Fibroblast of mammary gland (primary cell): ENCODE measurements around the gene CYP1A1.
"Not testable (repeated sequence)": the region's sequence is repeated elsewhere in the genome, so short reads cannot be mapped to it uniquely, and the experiment has no call there.

ENCODE experiments used
- DNase-seq: peaks from one replicate; pipeline ENCODE4 v3.0.0-alpha.2; 2010; ENCODE audit warnings: low read depth
- H3K4me3 ChIP-seq: 2 replicates; pipeline ENCODE4 v1.5.1; 2011; ENCODE audit warnings: low read depth, mild to moderate bottlenecking, low read length, moderate library complexity; ENCODE audit not compliant: control insufficient read depth
- CTCF ChIP-seq: conservative IDR thresholded peaks from 2 replicates; pipeline ENCODE4 v1.5.1; 2011; ENCODE audit warnings: low read depth, low read length, inconsistent platforms; ENCODE audit not compliant: control insufficient read depth, insufficient read depth

The CYP1A1 gene

DNA sequence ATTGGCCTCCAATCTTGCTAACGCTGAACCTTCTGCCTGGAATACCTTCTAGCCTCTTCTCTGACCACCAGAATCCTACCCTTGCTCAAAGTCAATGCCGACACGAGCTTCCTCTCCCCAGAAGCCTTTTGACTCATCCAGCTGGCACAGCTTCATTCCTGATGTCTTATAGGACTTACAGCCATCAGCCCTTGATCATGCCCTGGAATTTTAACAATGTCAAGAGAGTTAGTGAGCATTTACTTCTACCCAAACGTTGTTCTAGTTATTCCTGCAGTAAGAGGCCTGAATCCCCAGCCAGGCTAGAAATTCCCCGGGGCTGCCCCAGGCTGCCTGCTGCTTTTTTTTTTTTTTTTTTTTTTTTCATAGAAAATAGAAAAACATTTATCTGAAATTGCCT, 27.2 kb upstream of the CYP1A1 start:
- peak; percentile 14 for DNase-seq
- no peak overlapping the region for H3K4me3 ChIP-seq
- TF ChIP-seq CTCF, result no peak

- H3K4me3 ChIP-seq, result no peak overlapping the region
- no peak for TF ChIP-seq CTCF
These were observed 26.7 kb upstream of the CYP1A1 start for GRCh38 chr15:74752011-74752410.

GRCh38 chr15:74750751-74751150, 25.4 kb upstream of the CYP1A1 start:
- no peak overlapping the region for H3K4me3 ChIP-seq
- DNase-seq, result no peak
- TF ChIP-seq CTCF, result no peak

More at GRCh38 chr15:74752011-74752410, 26.7 kb upstream of the CYP1A1 start:
- no peak for DNase-seq

GRCh38 chr15:74749832-74750231, 24.5 kb upstream of the CYP1A1 start:
- no peak overlapping the region for H3K4me3 ChIP-seq
- DNase-seq, result no peak
- TF ChIP-seq CTCF, result no peak

DNA sequence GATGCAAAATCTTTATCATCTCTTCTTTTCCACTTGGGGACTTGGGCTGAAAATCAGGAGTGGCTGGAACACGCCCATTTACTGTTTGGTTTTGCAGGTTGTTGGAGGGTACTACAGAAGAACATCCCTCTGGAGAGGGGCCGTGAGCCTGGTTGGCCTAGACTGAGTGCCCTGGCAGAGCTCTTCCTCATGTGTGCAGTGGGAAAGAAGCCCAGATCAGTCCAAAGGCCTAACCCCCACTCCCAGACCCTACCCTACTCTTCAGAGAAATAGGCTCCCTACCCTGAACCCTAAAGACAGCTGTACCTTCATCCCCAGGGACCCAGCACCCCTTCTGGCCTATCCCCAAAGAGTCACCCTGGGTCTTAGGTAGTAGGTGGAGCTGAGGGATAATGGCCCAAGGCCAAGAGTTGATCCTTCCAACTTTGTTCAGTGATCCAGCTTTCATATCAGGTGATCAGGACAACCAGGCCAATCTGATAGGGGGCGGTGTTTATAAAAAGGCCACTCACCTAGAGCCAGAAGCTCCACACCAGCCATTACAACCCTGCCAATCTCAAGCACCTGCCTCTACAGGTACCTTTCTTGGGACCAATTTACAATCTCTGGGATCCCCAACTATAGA, 23.1 kb upstream of the CYP1A1 start, which contains the start of gene CYP1A2:
TSS of gene CYP1A2 (plus strand) at position 524 of the 625 bp plus-strand sequence. CDS start 894 bp downstream, outside the sequence.
- no peak for DNase-seq
- H3K4me3 ChIP-seq, result no peak within 1 kb of the TSS
- no peak for TF ChIP-seq CTCF

DNA sequence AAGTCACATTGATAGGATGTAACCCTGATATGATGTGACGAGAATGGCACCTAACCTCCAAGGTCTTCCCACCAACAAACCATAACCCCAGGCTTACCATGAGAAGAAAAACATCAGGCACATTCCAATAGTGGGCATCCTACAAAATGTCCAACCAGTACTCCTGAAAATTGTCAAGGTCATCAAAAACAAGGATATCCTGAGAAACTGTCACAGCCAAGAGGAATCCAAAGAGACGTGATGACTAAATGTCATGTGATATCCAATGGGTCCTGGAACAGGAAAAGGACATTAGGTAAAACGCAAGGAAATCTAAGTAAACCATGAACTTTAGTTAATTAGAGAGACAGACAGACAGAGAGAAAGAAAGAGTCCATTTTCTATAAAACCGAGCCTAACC, 21.1 kb upstream of the CYP1A1 start:
- no peak for DNase-seq
- no peak for TF ChIP-seq CTCF
- H3K4me3 ChIP-seq, result no peak overlapping the region

GRCh38 chr15:74742422-74742821, 17.1 kb upstream of the CYP1A1 start:
- no peak overlapping the region for H3K4me3 ChIP-seq
- no peak for TF ChIP-seq CTCF
- DNase-seq, result no peak

DNA sequence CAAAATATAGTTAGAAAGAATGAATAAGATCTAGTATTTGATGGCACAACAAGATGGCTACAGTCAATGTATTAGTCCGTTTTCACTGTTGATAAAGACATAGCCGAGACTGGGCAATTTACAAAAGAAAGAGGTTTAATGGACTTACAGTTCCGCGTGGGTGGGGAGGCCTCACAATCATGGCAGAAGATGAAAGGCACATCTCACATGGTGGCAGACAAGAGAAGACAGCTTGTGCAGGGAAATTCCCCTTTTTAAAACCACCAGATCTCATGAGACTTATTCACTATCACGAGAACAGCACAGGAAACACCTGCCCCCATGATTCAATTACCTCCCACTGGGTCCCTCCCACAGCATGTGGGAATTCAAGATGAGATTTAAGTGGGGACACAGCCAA, 12.9 kb upstream of the CYP1A1 start:
- H3K4me3 ChIP-seq, result not testable (repeated sequence)
- DNase-seq, result peak; percentile 9
